Measurements from ENCODE around the gene CNTN5.
"Not testable (repeated sequence)": the region's sequence is repeated elsewhere in the genome, so short reads cannot be mapped to it uniquely, and the experiment has no call there.

CNTN5 gene

DNA sequence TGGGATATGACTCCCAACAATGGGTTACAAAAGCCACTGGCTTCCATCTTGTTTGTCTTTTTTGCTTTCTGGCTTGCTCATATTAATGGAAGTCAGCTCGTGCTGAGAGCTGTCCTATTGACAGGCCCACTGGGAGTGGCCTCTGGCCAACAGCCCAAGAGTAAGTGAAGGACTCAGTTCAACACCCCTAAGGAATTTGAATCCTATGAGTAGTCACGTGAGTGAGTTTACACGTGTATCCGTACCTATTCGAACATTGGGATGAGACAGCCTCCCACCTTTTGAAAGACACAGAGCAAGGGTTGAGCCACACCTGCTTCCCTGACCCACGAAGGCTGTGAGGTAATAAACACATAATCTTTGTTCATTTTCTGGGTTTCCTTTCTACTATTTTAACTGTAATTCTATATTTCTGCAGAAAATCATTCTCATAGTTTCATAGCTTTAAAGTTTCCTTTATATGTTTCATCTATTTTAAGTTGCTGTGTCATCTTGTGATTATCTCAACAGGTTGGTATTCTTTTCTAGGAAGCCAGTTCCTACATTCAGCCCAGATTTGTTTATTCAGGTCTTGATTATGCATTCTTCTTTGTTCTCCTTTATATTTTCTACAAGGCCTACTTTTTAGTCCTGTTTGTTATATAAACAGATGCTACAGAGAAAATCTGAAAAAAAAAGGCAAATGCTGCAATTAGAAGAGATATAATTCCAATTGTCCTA, 802.3 kb downstream of the CNTN5 start:
- TF ChIP-seq, protein P1, sequence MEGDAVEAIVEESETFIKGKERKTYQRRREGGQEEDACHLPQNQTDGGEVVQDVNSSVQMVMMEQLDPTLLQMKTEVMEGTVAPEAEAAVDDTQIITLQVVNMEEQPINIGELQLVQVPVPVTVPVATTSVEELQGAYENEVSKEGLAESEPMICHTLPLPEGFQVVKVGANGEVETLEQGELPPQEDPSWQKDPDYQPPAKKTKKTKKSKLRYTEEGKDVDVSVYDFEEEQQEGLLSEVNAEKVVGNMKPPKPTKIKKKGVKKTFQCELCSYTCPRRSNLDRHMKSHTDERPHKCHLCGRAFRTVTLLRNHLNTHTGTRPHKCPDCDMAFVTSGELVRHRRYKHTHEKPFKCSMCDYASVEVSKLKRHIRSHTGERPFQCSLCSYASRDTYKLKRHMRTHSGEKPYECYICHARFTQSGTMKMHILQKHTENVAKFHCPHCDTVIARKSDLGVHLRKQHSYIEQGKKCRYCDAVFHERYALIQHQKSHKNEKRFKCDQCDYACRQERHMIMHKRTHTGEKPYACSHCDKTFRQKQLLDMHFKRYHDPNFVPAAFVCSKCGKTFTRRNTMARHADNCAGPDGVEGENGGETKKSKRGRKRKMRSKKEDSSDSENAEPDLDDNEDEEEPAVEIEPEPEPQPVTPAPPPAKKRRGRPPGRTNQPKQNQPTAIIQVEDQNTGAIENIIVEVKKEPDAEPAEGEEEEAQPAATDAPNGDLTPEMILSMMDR (IDR thresholded peaks at IDR 0.05; ENCODE audit: low read depth, low read length, missing control alignments), result no peak
- no peaks in the 10 kb centered on the region for H3K36me3 ChIP-seq (replicated peaks)
- H3K4me3 ChIP-seq (ENCODE audit: low read depth, low read length), result no peak overlapping the region
- peak overlapping the region; percentile 46 for H3K27ac ChIP-seq
- DNase-seq, result peak; percentile 8
- in situ Hi-C loops (cut with HindIII; ENCODE audit: low pct_ligation_motif_present, low sequenced_read_pairs), result no loop called here
- H3K27me3 ChIP-seq (replicated peaks), result no peaks in the 10 kb centered on the region

DNA sequence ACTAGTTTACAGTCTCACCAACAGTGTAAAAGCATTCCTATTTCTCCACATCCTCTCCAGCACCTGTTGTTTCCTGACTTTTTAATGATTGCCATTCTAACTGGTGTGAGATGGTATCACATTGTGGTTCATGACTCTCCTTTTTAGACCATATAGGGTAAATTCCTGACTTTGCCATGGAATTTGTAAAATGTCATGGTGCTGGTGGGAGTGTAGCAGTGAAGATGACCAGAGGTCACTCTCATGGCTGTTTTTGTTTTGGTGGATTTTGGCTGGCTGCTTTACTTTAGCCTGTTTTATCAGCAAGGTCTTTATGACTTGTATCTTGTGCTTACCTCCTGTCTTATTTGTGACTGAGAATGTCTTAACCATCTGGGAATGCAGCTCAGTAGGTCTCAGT, 816.0 kb downstream of the CNTN5 start:
- DNase-seq; H3K27ac ChIP-seq; H3K27me3 ChIP-seq (replicated peaks); H3K36me3 ChIP-seq (replicated peaks); in situ Hi-C loops (cut with HindIII; ENCODE audit: low pct_ligation_motif_present, low sequenced_read_pairs); H3K4me3 ChIP-seq (ENCODE audit: low read depth, low read length): not testable (repeated sequence)

DNA sequence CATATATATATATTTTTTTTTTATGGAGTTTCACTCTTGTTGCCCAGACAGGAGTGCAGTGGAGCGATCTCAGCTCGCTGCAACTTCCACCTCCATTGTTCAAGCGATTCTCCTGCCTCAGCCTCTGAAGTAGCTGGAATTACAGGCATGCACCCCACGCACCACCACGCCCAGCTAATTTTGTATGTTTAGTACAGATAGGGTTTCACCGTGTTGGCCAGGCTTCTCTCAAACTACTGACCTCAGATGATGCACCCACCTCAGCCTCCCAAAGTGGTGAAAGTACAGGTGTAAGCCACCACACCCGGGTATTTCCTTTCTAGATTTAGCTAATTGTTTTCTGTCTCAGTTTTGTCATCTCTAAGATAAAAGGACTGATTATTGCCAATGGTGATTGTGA, 821.1 kb downstream of the CNTN5 start:
- in situ Hi-C loops (cut with HindIII; ENCODE audit: low pct_ligation_motif_present, low sequenced_read_pairs), result no loop called here
- DNase-seq, result no peak
- TF ChIP-seq, protein P1 (IDR thresholded peaks at IDR 0.05; ENCODE audit: low read depth, low read length, missing control alignments), result no peak
- Histone ChIP-seq H3K36me3 (replicated peaks) (no peaks in the 10 kb centered on the region), H3K27me3 (replicated peaks) (no peaks in the 10 kb centered on the region), H3K4me3 (ENCODE audit: low read depth, low read length) (no peak overlapping the region), H3K27ac (no peak overlapping the region)

DNA sequence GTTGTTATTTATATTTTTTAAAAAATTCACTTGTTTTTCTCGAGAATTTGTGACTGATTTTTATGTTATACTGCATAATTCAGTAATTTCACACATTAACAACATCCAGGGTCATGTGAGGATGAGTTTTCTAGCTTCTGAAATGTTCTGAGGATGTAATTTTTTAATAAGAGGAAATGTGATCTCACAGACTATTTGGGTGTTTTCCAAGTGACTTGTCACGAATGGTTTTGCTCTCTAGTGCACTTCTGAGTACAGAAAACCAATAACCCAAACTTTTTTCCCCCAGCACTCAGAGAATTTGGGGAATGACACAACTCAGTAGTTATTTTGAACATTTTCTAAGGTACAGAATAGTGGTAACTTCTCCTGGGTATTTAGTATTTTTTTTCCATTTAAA, 845.2 kb downstream of the CNTN5 start:
- H3K27me3 ChIP-seq (replicated peaks), result no peaks in the 10 kb centered on the region
- no peak overlapping the region for H3K27ac ChIP-seq
- TF ChIP-seq, protein P1 (IDR thresholded peaks at IDR 0.05; ENCODE audit: low read depth, low read length, missing control alignments), result no peak
- DNase-seq, result peak; percentile 3
- H3K36me3 ChIP-seq (replicated peaks), result no peaks in the 10 kb centered on the region
- no peak overlapping the region for H3K4me3 ChIP-seq (ENCODE audit: low read depth, low read length)
- in situ Hi-C loops (cut with HindIII; ENCODE audit: low pct_ligation_motif_present, low sequenced_read_pairs), result no loop called here

GRCh38 chr11:99881610-99882009, 860.9 kb downstream of the CNTN5 start:
- TF ChIP-seq, protein P1 (IDR thresholded peaks at IDR 0.05; ENCODE audit: low read depth, low read length, missing control alignments), result no peak
- in situ Hi-C loops (cut with HindIII; ENCODE audit: low pct_ligation_motif_present, low sequenced_read_pairs), result no loop called here
- H3K27ac ChIP-seq, result no peak overlapping the region
- no peak overlapping the region for H3K4me3 ChIP-seq (ENCODE audit: low read depth, low read length)
- no peak for DNase-seq
- H3K27me3 ChIP-seq (replicated peaks), result no peaks in the 10 kb centered on the region
- no peaks in the 10 kb centered on the region for H3K36me3 ChIP-seq (replicated peaks)

DNA sequence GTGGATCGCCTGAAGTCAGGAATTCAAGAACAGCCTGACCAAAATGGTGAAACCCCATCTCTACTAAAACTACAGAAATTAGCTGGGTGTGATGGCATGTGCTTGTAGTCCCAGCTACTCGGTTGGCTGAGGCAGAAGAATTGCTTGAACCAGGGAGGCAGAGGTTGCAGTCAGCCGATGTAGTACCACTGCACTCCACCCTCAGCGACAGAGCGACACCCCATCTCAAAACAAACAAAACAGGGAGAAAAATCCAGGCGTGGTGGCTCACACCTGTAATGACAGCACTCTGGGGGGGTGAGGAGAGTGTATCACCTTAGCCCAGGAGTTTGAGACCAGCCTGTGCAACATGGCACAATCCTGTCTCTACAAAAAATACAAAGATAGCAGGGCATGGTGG, 864.0 kb downstream of the CNTN5 start:
- in situ Hi-C loops (cut with HindIII; ENCODE audit: low pct_ligation_motif_present, low sequenced_read_pairs), result no loop called here
- Histone ChIP-seq H3K27ac (no peak overlapping the region), H3K4me3 (ENCODE audit: low read depth, low read length) (no peak overlapping the region), H3K36me3 (replicated peaks) (no peaks in the 10 kb centered on the region), H3K27me3 (replicated peaks) (no peaks in the 10 kb centered on the region)
- no peak for DNase-seq
- TF ChIP-seq, protein P1 (IDR thresholded peaks at IDR 0.05; ENCODE audit: low read depth, low read length, missing control alignments), result no peak
